Loucy (cell line): ENCODE results near the gene UNG.

Experiments
- H2AFZ ChIP-seq: fragments of 200-600 bp; sonication (generic); 2 replicates; pipeline ENCODE4 v1.6.0; 2016; ENCODE audit warnings: antibody characterized with exemption, mild to moderate bottlenecking, low read length, moderate library complexity
- H3F3A ChIP-seq: fragments of 200-600 bp; 2 replicates; pipeline ENCODE4 v1.6.0; 2016; ENCODE audit warnings: antibody characterized with exemption, low read depth, mild to moderate bottlenecking
- H3K27me3 ChIP-seq: fragments of 200-600 bp; sonication (generic); 2 replicates; pipeline ENCODE4 v1.6.1; 2014; ENCODE audit warnings: low read length, mild to moderate bottlenecking; ENCODE audit not compliant: insufficient read depth, poor library complexity, severe bottlenecking
- H3K36me3 ChIP-seq: fragments of 200-600 bp; sonication (generic); 2 replicates; pipeline ENCODE4 v1.6.1; 2016; ENCODE audit warnings: low read length; ENCODE audit not compliant: insufficient read depth
- H3K4me1 ChIP-seq: fragments of 200-600 bp; sonication (generic); 2 replicates; pipeline ENCODE4 v1.5.1; 2014; ENCODE audit warnings: low read length, mild to moderate bottlenecking; ENCODE audit not compliant: insufficient read depth, poor library complexity, severe bottlenecking
- H3K4me2 ChIP-seq: fragments of 200-600 bp; sonication (generic); 2 replicates; pipeline ENCODE4 v1.6.0; 2014; ENCODE audit warnings: antibody characterized with exemption, low read length, low read depth, mild to moderate bottlenecking; ENCODE audit not compliant: poor library complexity, severe bottlenecking
- H3K4me3 ChIP-seq: fragments of 200-600 bp; sonication (generic); 2 replicates; pipeline ENCODE4 v1.5.1; 2014; ENCODE audit warnings: low read length, mild to moderate bottlenecking, mixed read lengths; ENCODE audit not compliant: poor library complexity, severe bottlenecking
- H3K79me2 ChIP-seq: fragments of 200-600 bp; sonication (generic); 2 replicates; pipeline ENCODE4 v1.6.1; 2014; ENCODE audit warnings: low read length; ENCODE audit not compliant: insufficient read depth
- H3K9ac ChIP-seq: fragments of 200-600 bp; sonication (generic); 2 replicates; pipeline ENCODE4 v1.6.0; 2014; ENCODE audit warnings: mild to moderate bottlenecking, low read depth, low read length, moderate library complexity; ENCODE audit not compliant: poor library complexity, severe bottlenecking
- H3K9me2 ChIP-seq: fragments of 200-600 bp; sonication (generic); replicated peaks from 2 replicates; pipeline ENCODE4 v1.6.1; 2016; ENCODE audit warnings: low read depth, low read length, mixed read lengths
- H3K9me3 ChIP-seq: fragments of 200-600 bp; sonication (generic); 2 replicates; pipeline ENCODE4 v1.6.1; 2014; ENCODE audit warnings: mild to moderate bottlenecking, antibody characterized with exemption, low read length, low read depth; ENCODE audit not compliant: insufficient read depth
- H4K20me1 ChIP-seq: fragments of 200-600 bp; sonication (generic); 2 replicates; pipeline ENCODE4 v1.6.0; 2014; ENCODE audit warnings: antibody characterized with exemption, low read length, mild to moderate bottlenecking; ENCODE audit not compliant: insufficient read depth, poor library complexity, severe bottlenecking
- EZH2phosphoT487 ChIP-seq: fragments of 200-600 bp; IDR thresholded peaks from 2 replicates; pipeline ENCODE4 v1.6.1; 2018; ENCODE audit warnings: antibody characterized with exemption, mild to moderate bottlenecking, moderate library complexity, borderline replicate concordance
- TF ChIP-seq, protein P1 (sequence below): fragments of 200-600 bp; sonication (generic); conservative IDR thresholded peaks from 2 replicates; pipeline ENCODE4 v1.5.1; 2014; ENCODE audit warnings: mild to moderate bottlenecking, antibody characterized with exemption, low read length

UNG gene

GRCh38 chr12:109088818-109089217 is 8.6 kb upstream of the UNG start:
- Histone ChIP-seq H3K9ac (no peak overlapping the region), H4K20me1 (peaks cover 8% of the 10 kb centered on the region), H2AFZ (no peak overlapping the region), H3F3A (no peaks in the 10 kb centered on the region), H3K4me3 (no peak overlapping the region), H3K9me3 (no peaks in the 10 kb centered on the region), H3K4me1 (peaks cover 32% of the 10 kb centered on the region), H3K36me3 (peaks cover 46% of the 10 kb centered on the region; the same call in 1 of the 2 replicates), H3K27me3 (no peaks in the 10 kb centered on the region), H3K79me2 (peaks cover 40% of the 10 kb centered on the region), H3K4me2 (peak overlapping the region; percentile 94), H3K9me2 (no peaks in the 10 kb centered on the region)
- TF ChIP-seq EZH2phosphoT487, result no peak
- TF ChIP-seq, protein P1, sequence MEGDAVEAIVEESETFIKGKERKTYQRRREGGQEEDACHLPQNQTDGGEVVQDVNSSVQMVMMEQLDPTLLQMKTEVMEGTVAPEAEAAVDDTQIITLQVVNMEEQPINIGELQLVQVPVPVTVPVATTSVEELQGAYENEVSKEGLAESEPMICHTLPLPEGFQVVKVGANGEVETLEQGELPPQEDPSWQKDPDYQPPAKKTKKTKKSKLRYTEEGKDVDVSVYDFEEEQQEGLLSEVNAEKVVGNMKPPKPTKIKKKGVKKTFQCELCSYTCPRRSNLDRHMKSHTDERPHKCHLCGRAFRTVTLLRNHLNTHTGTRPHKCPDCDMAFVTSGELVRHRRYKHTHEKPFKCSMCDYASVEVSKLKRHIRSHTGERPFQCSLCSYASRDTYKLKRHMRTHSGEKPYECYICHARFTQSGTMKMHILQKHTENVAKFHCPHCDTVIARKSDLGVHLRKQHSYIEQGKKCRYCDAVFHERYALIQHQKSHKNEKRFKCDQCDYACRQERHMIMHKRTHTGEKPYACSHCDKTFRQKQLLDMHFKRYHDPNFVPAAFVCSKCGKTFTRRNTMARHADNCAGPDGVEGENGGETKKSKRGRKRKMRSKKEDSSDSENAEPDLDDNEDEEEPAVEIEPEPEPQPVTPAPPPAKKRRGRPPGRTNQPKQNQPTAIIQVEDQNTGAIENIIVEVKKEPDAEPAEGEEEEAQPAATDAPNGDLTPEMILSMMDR, result no peak

GRCh38 chr12:109089683-109090082 is 7.7 kb upstream of the UNG start:
- Histone ChIP-seq H4K20me1 (peaks cover 8% of the 10 kb centered on the region), H3K9ac (peak overlapping the region; percentile 30), H3K4me1 (peaks cover 32% of the 10 kb centered on the region), H3K27me3 (no peaks in the 10 kb centered on the region), H3K36me3 (peaks cover 39% of the 10 kb centered on the region; the same call in 1 of the 2 replicates), H3F3A (no peaks in the 10 kb centered on the region), H2AFZ (no peak overlapping the region), H3K4me3 (no peak overlapping the region), H3K9me2 (no peaks in the 10 kb centered on the region), H3K4me2 (peak overlapping the region; percentile 94), H3K79me2 (peaks cover 40% of the 10 kb centered on the region), H3K9me3 (no peaks in the 10 kb centered on the region)
- TF ChIP-seq, protein P1, result no peak
- no peak for TF ChIP-seq EZH2phosphoT487

DNA sequence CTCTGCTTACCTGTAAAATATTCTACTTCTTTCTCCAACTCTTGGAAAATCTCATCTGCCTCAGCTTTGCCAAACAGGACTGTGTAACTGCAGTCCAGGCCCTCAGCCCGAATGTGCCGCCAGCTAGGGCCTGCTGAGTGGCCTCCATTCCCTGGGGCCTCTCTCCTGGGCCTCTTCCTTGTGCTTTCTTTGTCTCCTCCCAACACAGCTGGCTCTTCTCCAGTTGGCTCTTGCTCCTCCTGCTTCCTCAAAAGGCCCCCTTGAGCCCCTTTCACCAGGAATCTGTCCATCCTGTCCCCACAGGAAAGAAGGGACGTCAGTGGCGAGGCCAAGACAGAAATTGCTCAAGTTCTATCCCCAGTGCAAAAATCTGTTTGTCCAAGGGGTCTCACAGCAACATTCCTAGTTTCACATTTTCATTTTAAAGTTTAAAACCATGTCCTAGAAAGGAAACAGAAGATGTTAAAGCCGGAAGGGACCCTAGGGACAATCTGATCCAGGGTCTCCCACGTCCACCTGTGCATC is 4.8 kb upstream of the UNG start:
- H3K4me3 ChIP-seq, result peak overlapping the region; percentile 85
- H3K4me1 ChIP-seq, result peaks cover 32% of the 10 kb centered on the region

More for the DNA sequence above, 4.8 kb upstream of the UNG start:
- H4K20me1 ChIP-seq, result peaks cover 8% of the 10 kb centered on the region
- no peaks in the 10 kb centered on the region for H3K9me3 ChIP-seq
- H3K27me3 ChIP-seq, result no peaks in the 10 kb centered on the region
- TF ChIP-seq EZH2phosphoT487, result no peak
- TF ChIP-seq, protein P1, result no peak
- peak overlapping the region; percentile 83 for H3K9ac ChIP-seq
- H3F3A ChIP-seq, result no peaks in the 10 kb centered on the region
- peaks cover 40% of the 10 kb centered on the region for H3K79me2 ChIP-seq
- H2AFZ ChIP-seq, result peak overlapping the region; percentile 89
- H3K9me2 ChIP-seq, result no peaks in the 10 kb centered on the region
- peaks cover 13% of the 10 kb centered on the region; the same call in 1 of the 2 replicates for H3K36me3 ChIP-seq
- H3K4me2 ChIP-seq, result peak overlapping the region; percentile 94
